IPS-11a (cell line): ENCODE results near the gene CCNO.

ENCODE experiments used
- H3K4me3 ChIP-seq: one replicate; pipeline ENCODE4 v1.5.1; 2013; ENCODE audit warnings: low read depth, low read length, control low read depth

CCNO gene, protein sequence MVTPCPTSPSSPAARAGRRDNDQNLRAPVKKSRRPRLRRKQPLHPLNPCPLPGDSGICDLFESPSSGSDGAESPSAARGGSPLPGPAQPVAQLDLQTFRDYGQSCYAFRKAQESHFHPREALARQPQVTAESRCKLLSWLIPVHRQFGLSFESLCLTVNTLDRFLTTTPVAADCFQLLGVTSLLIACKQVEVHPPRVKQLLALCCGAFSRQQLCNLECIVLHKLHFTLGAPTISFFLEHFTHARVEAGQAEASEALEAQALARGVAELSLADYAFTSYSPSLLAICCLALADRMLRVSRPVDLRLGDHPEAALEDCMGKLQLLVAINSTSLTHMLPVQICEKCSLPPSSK

DNA sequence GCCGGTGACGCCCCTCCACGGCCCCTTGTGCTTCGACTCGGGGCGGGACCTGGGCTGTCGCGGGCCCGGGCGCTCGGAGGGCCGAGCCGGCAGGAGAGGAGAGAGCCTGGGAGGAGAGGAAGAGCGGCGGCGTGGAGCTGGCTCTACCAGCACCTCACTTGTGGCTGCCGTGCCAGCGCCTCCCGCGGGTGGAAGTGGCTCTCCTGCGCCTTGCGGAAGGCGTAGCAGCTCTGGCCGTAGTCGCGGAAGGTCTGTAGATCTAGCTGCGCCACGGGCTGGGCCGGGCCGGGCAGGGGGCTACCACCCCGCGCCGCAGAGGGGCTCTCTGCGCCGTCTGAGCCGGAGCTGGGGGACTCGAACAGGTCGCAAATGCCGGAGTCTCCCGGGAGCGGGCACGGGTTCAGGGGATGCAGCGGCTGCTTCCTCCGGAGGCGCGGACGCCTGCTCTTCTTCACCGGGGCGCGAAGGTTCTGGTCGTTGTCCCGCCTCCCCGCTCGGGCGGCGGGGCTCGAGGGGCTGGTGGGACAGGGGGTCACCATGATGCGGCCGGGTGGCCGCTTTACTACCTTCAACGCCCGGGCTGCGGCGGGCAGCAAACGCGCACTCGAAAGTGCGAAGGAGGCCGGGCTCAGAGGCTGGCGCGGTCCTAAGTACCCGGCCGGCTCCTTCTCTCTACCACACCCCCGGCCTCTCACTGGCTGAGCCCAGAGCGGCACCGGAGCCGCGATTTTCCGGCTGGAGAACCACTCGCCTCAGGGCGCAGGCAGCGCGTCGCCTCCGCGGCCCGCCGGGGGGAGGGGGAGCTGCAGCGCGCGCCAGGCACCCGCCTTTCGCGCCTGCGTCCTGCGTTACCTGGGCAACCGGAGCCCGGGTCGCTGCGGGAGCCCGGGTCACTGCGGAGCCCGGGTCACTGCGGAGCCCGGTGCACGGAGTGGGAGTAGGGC lies at the start of gene CCNO:
Gene CCNO (minus strand): TSS at position 624 of the 944 bp plus-strand sequence. CDS start 85 bp downstream, at position 539.
- H3K4me3 ChIP-seq: peak within 1 kb of the TSS; percentile 40

DNA sequence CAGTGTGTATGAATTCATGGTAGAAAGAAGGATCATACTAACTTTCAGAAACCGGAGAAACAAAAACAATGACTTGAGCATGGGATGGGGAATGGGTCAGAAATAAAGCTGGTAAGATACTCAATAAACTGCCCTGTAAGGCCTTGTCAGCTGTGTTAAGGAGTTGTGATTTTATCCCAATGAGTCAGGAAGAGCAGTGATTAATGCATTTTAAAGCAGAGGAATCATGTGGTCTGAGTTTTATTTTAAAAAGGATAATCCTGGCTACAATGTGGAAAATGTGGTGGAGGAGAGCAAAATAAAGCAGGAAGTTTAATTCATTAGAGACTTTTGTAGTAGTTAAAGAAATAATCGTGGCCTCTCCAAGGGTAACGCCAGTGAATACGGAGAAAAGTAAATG lies 45.4 kb upstream of the CCNO start:
- H3K4me3 ChIP-seq: no peak overlapping the region

DNA sequence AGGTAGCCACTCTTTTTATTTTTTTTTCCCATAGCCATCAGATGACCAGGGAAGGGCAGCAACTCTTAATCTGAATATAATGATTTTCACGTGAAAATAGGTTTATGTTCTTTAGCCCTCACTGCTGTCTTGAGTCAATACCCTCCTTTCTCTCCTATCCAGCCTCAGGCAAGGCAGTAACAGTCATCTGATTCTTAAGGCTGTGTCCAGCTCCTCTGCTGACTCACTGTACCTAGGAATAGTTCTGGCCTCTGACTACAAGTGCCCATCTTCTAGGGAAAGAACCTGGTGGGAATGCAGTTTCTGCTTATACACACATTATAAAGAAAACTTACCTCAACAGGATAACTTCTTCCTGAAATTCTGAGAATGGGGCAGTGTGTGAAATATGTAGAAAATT lies 43.4 kb upstream of the CCNO start:
- no peak overlapping the region for H3K4me3 ChIP-seq

DNA sequence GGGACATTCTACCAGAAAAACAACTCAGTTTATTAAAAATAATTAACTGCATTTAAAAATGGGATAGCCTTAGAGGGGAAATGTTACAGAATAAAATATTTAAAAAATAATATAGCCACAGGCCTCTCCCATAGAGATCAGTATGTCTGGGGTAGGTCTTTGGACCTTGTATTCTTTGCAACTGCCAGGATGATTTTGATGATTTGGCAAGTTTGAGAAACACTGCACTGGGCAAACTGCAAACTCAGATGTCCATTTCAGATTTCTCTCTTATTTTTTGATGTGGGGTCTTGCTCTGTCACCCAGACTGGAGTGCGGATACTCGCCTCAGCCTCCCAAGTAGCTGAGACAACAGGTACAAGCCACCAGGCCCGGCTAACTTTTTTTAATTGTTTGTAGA lies 24.9 kb upstream of the CCNO start:
- no peak overlapping the region for H3K4me3 ChIP-seq

DNA sequence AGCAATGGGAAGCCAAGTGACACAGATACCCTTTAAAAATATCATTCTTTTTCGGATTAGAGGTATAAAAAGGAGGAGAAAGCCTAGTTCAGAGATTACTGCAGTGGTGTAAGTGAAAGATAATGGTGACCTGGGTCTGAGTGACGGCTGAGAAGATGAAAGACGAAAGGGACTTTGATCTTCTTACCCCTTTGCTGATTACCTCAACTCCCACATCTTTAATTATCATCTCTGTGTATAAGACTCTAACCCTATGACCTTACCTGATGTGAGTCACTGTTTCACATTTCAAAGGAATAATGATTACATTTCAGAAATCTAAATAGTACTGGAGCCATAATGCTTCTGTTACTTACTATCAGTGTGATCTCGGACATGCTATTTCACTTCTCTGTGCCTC lies 21.4 kb upstream of the CCNO start:
- no peak overlapping the region for H3K4me3 ChIP-seq

DNA sequence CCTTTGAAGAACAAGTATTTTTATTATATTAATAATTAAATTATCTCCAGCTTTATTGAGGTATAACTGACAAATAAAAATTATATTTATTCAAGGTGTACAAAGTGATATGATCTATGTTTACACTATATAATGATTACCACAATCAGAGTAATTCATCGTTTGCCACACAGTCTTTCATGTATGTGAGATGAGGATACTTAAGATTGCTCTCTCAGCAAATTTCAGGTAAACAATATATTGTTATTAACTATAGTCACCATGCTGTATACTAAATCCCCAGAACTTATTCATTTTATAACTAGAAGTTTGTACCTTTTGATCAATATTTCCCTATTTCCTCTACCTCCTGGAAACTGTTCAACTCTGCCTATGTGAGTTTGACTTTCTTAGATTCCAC lies 16.7 kb upstream of the CCNO start:
- no peak overlapping the region for H3K4me3 ChIP-seq

DNA sequence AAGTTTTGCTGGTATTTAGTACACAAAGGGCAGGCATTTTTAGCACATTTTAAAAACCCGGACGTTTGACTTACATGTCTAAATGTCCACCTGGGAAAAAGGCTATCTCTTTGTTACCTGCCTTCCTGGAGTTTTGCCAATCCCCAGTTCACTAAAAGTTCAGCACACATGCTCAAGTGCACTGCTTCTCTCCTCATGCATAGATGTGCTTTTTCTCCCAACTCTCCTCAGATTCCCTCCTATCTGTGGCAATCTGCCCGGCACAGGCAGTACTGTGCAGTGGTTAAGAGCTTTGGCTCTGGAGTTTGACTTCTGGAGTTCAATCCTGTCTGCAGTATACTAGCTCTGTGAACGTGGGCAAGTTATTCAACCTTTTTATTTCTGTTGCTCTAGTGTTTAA lies 8.3 kb upstream of the CCNO start:
- H3K4me3 ChIP-seq: no peak overlapping the region

DNA sequence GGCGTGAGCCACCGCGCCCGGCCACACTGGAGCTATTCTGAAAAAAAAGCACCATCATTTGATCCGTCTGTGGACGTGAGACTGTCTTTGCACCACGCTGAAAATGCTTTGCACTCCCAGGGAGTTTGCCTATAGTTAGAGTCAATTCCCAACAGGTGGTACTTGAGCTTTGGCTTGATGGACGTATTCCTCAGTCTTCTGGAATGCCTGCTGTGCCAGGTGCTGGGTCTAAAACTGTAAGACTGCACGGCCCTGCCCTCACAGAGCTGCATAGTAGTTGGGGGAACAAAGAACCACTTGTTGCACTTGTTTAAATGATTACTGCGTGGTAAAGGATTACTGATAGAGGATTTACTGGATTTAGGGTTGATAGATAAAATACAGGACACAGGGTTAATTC lies 3.4 kb upstream of the CCNO start:
- H3K4me3 ChIP-seq: no peak overlapping the region

DNA sequence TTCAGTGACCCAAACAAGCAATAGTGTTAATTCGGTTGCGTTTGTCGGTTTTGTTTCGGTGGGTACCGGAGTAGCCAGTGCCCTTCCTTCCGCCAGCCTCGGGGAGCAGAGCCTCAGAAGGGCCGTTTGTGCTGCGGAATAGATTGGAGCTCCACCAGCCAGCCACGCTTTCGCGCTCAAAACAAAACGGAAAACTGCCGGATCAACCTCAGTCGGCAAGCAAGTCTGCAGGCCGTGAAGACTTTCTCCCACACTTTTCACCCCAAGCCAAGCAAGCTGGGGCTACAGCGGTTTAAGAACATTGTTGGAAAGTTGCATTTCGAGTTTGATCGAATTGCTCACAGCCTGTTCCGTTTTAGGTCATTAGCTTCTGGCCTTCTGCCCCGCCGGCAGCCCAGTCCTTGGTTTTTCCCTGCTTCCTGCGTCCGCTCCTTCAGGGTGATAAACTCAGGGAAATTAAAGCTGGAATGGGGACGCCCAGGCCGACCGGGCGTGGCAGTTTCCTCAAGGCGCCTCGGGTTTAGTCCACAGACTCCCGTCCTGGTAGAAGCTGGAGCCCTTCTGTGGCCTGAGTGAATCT lies 803 bp upstream of the CCNO start:
- H3K4me3 ChIP-seq: peak overlapping the region; percentile 40

DNA sequence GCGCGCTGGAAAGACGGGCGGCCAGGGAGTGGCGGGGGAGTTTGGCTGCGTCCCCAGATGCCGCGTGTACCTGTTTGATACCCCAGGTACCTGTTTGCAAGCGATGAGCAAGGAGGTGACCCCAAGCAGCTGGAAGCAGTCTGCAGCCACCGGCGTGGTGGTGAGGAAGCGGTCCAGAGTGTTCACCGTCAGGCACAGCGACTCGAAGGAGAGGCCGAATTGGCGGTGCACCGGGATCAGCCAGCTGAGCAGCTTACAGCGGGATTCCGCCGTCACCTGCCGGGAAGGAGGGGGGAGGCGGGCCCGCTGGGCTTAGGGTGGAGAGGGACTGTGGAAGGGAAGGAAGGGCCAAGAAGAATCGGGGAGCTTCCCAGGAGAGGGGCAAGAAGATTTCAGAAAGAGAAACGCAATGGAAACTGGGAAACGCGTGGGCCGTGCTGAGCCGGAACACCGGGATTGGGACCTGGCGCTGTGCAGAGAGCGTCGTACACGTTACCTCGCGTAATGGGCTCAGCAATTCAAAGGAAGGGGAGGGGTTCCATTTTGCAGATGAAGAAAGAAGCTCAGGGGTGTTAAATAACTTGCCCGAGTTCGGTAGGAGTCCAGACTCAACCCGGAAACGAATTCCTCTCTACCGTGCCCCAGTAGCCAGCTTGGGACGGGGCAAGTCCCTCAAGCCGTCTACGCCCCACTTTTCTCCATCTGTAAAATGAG lies 980 bp downstream of the CCNO start:
- H3K4me3 ChIP-seq: peak overlapping the region; percentile 40

DNA sequence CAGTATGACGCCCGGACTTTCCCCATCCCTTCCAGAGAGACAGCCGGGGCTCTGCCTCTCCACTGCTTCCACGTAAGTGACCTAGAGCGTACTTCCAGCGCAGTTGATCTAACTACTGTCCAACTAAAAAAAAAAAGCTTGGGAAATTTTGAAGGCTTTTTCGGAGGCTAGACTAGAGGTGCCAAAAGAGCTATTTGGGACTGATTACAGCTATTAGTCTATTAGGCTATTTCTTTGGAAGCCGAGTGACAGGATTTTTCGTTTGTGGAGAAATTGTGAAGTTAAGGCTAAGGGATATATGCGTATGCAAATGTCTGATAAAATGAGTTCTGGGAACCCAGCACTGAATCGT lies 1.5 kb downstream of the CCNO start:
- H3K4me3 ChIP-seq: no peak overlapping the region

DNA sequence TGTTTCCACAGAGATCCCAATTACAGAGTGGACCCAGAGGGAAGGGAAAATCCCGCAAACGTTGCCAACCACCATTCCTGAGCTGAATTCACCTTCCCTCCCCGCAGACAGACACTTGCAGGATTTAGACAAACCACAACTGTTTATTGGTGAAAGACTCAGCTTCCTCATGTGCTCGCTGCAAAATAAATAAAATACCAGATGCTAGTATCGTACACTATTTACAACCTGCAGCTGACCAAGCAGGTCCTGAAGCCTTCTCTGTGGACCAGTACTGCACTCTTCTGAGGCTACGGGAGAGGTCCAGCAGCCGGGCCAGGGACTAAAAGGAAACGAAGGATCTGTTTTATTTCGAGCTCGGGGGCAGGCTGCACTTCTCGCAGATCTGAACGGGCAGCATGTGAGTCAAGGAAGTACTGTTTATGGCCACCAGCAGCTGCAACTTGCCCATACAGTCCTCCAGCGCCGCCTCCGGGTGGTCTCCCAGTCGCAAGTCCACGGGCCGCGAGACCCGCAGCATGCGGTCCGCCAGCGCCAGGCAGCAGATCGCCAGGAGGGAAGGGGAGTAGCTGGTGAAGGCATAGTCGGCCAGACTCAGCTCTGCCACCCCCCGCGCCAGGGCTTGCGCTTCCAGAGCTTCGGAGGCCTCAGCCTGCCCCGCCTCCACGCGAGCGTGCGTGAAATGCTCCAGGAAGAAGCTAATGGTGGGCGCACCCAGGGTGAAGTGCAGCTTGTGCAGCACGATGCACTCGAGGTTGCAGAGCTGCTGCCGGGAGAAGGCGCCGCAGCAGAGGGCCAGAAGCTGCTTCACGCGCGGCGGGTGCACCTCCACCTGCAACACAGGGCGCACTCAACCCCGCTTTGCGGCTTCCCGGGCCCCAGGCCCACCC lies 2.1 kb downstream of the CCNO start:
- no peak overlapping the region for H3K4me3 ChIP-seq

DNA sequence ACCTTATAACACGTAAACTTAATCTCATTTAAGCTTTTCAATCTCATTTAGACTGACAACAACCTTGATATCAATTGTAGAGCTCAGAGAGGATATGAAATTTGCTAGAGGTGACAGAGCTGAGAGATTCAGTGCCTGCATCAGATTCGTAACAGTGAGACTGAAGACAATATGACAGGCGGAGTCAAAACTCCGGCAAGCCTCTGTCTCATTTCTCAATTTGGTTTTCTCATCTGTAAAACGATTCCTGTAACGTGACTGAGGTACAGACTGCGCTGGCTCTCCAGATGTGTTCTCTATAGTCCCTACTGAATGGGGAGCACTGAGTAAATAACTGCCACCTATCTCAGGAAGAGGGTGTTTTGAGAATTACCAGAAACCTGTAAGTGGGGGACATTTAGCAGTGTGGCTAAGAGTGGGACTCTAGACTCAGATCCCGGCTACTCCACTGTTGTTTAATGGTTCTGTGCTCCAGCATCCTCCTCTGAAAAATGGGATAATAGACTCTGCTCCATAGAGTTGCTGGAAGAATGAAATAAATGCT lies 3.2 kb downstream of the CCNO start:
- H3K4me3 ChIP-seq: no peak overlapping the region

DNA sequence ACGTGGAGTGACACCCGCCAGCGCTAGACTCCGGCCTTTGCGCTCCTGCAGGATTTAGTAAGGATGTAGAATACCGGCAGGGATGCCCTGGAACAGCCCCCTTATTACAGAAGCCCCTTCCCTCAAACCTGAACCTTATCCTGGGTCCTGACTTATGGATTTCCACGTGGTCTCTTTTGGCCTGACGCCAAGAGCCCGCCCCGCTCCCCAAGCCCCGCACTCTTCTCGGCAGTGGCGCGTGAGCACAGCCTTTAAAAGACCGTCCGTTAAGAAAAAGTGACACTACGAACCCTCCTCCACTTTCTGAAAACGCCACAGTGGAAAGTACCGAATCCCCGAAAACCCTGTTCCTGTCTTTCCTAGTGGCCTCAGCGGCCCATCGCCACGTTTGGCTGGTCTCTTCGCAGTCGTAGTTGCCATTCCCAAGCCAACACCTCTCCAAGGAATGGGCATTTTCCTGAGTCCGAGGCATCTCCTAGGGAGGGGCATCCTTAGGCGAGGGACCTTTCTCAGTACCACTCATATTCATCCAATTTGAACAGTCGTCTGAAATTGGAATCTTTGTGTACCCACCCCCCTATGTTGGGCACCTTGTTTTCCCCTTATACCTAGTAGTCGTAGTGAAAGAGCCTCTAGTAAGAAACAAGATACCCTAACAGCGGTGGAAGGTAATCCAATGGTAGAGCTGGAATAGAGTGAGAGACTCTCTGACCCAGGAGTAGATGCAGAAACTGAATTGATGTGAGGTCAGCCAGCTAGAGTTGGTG lies 5.6 kb downstream of the CCNO start:
- peak overlapping the region; percentile 25 for H3K4me3 ChIP-seq

DNA sequence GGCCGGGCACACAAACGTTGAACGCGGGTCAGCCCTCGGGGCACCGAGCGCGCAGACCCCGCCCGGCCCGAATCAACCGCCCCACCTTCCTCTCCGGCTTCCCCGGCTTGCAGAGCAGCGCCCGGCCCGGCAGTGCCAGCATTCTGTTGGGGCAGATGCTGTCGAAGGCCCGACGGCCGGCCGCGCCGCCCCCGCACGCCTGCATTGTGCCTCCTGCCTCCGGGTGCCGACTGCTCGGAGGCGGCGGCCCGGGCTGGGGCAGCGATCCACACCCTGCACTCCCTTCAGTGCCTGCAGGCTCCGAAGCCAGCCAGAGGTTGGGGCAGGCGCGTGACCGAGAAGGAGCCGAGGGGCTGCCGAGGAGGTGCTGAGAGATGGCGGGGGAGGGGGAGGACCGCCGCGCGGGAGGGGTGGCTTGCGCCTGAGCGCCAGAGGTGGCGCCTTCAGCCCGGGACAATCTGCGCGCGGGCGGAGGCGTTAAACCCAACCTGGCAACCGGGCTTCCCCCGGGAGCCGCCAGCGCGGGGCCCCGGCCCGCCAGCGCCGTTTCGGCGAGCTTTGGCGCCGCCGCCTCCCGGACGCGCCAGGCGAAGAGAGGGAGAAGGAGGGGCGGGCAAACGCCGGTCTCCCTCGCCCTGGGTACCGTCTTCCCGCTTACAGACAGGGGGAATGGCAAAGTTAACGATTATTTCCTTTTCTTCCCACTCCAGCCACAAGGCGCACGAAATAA lies 6.3 kb downstream of the CCNO start, which contains the start of gene MCIDAS:
Gene MCIDAS (minus strand): TSS at position 382 of the 730 bp plus-strand sequence. CDS start 177 bp downstream, at position 205.
- H3K4me3 ChIP-seq: peak within 1 kb of the TSS; percentile 40

DNA sequence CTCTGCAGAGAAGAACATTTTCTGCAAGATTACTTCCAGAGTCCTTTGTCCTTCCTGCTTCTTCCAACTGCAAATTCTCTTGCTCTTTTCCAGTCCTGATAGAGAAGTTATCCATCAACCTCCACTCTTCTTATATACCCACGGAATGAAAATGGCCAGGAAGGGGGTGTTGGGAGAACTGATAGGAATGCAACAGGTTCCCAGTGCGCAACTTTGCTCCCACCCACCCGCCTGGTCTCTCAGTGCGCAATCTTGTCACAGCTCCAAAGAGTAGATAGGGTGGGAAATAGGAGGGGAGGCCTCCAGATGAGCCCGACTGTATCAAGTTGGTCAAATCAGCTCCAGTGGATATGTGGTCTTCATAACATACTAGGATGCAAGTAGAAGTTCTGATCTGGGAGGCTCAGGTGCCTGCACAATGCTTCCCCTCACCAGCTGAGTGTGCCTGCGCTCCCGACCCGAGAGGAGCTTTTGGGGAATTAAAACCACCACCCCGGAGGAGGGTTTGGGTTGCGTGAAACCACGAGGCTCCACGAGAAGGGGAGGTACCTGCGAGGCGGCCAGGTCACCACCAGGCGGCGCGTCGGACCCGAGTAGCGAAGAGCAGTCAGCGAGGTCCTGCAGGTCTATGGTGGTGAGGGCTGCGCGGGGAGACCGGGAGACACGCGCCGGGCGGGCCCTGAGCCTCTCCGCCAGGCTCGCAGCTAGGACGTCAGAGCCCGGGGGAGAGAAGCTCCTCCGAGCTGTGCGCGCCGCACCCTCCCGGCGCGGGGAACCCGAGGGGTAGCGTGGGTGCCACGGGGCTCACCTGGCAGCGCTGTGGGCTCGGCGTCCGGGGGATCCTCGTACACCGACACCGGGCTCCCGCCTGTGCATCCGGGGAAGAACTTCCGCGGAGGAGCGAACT lies 7.1 kb downstream of the CCNO start:
- H3K4me3 ChIP-seq: peak overlapping the region; percentile 40

DNA sequence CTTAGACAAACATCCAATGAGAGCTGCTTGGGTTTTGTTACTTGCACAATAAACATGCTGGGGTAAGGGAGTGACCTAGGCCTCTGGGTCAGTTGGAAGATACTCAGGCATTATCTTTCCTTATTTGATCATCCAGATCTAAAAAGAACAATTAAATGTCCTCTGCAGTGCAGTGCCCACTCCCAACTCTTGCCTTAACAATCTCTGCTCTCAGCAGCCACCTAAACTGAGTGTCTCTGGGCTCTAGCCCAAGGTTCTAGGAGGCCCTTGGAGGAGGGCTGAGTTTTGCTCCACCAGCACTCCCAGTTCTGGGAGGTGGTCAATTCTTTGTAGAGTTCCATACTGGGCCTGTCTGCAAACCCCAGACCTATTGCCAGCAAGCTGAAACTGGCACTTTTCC lies 8.1 kb downstream of the CCNO start:
- no peak overlapping the region for H3K4me3 ChIP-seq
